Ishikawa (cell line): ENCODE data around the gene DTNBP1.

Source experiments
- CEBPB ChIP-seq: IDR thresholded peaks from 2 replicates; pipeline ENCODE4 v1.6.1; 2012
- CREB1 ChIP-seq: IDR thresholded peaks from 2 replicates; pipeline ENCODE4 v1.6.1; 2012; ENCODE audit warnings: low read depth
- EGR1 ChIP-seq: IDR thresholded peaks from 2 replicates; pipeline ENCODE4 v1.6.1; 2012
- EP300 ChIP-seq: IDR thresholded peaks from 2 replicates; pipeline ENCODE4 v1.6.1; 2012; ENCODE audit warnings: borderline replicate concordance
- NFIC ChIP-seq: IDR thresholded peaks from 2 replicates; pipeline ENCODE4 v1.6.1; 2012
- RAD21 ChIP-seq: IDR thresholded peaks from 2 replicates; pipeline ENCODE4 v1.6.1; 2012; ENCODE audit warnings: low read depth
- TAF1 ChIP-seq: IDR thresholded peaks from 2 replicates; pipeline ENCODE4 v1.6.1; 2012; ENCODE audit warnings: low read depth, mild to moderate bottlenecking
- TCF12 ChIP-seq: IDR thresholded peaks from 2 replicates; pipeline ENCODE4 v1.6.1; 2012; ENCODE audit warnings: low read depth
- TEAD4 ChIP-seq: IDR thresholded peaks from 2 replicates; pipeline ENCODE4 v1.6.1; 2012
- YY1 ChIP-seq: IDR thresholded peaks from 2 replicates; pipeline ENCODE4 v1.6.1; 2012; ENCODE audit warnings: low read depth
- ZBTB7A ChIP-seq: IDR thresholded peaks from 2 replicates; pipeline ENCODE4 v1.6.1; 2012; ENCODE audit warnings: low read depth
- TF ChIP-seq, protein P1 (sequence below): IDR thresholded peaks from 2 replicates; pipeline ENCODE4 v1.6.1; 2012; ENCODE audit warnings: low read depth, mild to moderate bottlenecking
- TF ChIP-seq, protein P2 (sequence below): IDR thresholded peaks from 2 replicates; pipeline ENCODE4 v1.6.1; 2012
- TF ChIP-seq, protein P3 (sequence below): IDR thresholded peaks from 2 replicates; pipeline ENCODE4 v1.6.1; 2012

DNA sequence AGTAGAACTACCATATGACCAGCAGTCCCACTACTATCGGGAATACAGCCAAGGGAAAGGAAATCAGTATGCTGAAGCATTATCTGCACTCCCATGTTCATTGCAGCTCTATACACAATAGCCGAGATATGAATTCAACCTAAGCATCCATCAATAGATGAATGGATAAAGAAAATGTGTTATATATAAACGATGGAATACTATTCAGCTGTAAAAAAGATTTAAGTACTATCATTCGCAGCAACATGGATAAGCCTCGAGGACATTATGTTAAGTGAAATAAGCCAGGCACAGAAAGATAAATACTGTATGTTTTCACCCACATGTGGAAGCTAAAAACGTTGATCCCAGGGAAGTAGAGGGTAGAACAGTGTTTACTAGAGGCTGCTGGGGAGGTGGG, 44.1 kb downstream of the DTNBP1 start:
- TF ChIP-seq CEBPB (no peak), CREB1 (no peak), EP300 (no peak), RAD21 (no peak), TCF12 (no peak), TAF1 (no peak), NFIC (no peak), YY1 (no peak), EGR1 (no peak), ZBTB7A (no peak), TEAD4 (no peak)
- TF ChIP-seq, protein P1, sequence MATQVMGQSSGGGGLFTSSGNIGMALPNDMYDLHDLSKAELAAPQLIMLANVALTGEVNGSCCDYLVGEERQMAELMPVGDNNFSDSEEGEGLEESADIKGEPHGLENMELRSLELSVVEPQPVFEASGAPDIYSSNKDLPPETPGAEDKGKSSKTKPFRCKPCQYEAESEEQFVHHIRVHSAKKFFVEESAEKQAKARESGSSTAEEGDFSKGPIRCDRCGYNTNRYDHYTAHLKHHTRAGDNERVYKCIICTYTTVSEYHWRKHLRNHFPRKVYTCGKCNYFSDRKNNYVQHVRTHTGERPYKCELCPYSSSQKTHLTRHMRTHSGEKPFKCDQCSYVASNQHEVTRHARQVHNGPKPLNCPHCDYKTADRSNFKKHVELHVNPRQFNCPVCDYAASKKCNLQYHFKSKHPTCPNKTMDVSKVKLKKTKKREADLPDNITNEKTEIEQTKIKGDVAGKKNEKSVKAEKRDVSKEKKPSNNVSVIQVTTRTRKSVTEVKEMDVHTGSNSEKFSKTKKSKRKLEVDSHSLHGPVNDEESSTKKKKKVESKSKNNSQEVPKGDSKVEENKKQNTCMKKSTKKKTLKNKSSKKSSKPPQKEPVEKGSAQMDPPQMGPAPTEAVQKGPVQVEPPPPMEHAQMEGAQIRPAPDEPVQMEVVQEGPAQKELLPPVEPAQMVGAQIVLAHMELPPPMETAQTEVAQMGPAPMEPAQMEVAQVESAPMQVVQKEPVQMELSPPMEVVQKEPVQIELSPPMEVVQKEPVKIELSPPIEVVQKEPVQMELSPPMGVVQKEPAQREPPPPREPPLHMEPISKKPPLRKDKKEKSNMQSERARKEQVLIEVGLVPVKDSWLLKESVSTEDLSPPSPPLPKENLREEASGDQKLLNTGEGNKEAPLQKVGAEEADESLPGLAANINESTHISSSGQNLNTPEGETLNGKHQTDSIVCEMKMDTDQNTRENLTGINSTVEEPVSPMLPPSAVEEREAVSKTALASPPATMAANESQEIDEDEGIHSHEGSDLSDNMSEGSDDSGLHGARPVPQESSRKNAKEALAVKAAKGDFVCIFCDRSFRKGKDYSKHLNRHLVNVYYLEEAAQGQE: no peak
- TF ChIP-seq, protein P2, sequence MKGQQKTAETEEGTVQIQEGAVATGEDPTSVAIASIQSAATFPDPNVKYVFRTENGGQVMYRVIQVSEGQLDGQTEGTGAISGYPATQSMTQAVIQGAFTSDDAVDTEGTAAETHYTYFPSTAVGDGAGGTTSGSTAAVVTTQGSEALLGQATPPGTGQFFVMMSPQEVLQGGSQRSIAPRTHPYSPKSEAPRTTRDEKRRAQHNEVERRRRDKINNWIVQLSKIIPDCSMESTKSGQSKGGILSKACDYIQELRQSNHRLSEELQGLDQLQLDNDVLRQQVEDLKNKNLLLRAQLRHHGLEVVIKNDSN: no peak
- TF ChIP-seq, protein P3, sequence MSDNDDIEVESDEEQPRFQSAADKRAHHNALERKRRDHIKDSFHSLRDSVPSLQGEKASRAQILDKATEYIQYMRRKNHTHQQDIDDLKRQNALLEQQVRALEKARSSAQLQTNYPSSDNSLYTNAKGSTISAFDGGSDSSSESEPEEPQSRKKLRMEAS: no peak
